Mesenchymal stem cell (in vitro differentiated cells and primary cell): Measurements from ENCODE around the gene LIMK1.

Experiments
- DNase-seq: peaks from one replicate; pipeline ENCODE4 v3.0.0-alpha.2; 2013
- H2AFZ ChIP-seq: one replicate; pipeline ENCODE4 v1.6.1; 2013; ENCODE audit warnings: low read depth, mild to moderate bottlenecking, control low read depth, inconsistent platforms, low read length, moderate library complexity
- H2AK5ac ChIP-seq: 2 replicates; pipeline ENCODE4 v1.6.1; 2013; ENCODE audit warnings: low read length, moderate library complexity, mild to moderate bottlenecking, inconsistent platforms; ENCODE audit not compliant: severe bottlenecking
- H2BK120ac ChIP-seq: one replicate; pipeline ENCODE4 v1.6.1; 2013; ENCODE audit warnings: low read depth, mild to moderate bottlenecking, inconsistent platforms, low read length, moderate library complexity
- H2BK12ac ChIP-seq, 2 experiments: one replicate each; pipeline ENCODE4 v1.6.1; 2013; ENCODE audit warnings: inconsistent platforms in 2 of 2, low read length in 2 of 2, mild to moderate bottlenecking in 2 of 2, moderate library complexity in 2 of 2, control low read depth in 1 of 2
- H2BK15ac ChIP-seq: one replicate; pipeline ENCODE4 v1.6.1; 2013; ENCODE audit warnings: mild to moderate bottlenecking, low read depth, inconsistent platforms; ENCODE audit not compliant: poor library complexity, severe bottlenecking
- H2BK5ac ChIP-seq: 2 replicates; pipeline ENCODE4 v1.6.1; 2013; ENCODE audit warnings: low read depth, mild to moderate bottlenecking, low read length, control low read depth, inconsistent platforms; ENCODE audit not compliant: poor library complexity, severe bottlenecking
- H3K14ac ChIP-seq, 2 experiments: one replicate each; pipeline ENCODE4 v1.6.1; 2013; ENCODE audit warnings: inconsistent platforms in 2 of 2, low read length in 2 of 2, control low read depth in 1 of 2, mild to moderate bottlenecking in 1 of 2, moderate library complexity in 1 of 2
- H3K18ac ChIP-seq, 2 experiments: one replicate each; pipeline ENCODE4 v1.6.1; 2013; ENCODE audit warnings: inconsistent platforms in 2 of 2, low read length in 2 of 2, control low read depth in 1 of 2, low read depth in 1 of 2, mild to moderate bottlenecking in 1 of 2
- H3K23ac ChIP-seq, 2 experiments: one replicate each; pipeline ENCODE4 v1.6.1; 2013; ENCODE audit warnings: inconsistent platforms in 2 of 2, low read length in 2 of 2, mild to moderate bottlenecking in 2 of 2, moderate library complexity in 2 of 2, control low read depth in 1 of 2
- H3K27ac ChIP-seq: 2 replicates; pipeline ENCODE4 v1.5.1; 2013; ENCODE audit warnings: mild to moderate bottlenecking, moderate library complexity, low read length, control low read depth, inconsistent platforms; ENCODE audit not compliant: poor library complexity, severe bottlenecking
- H3K27me3 ChIP-seq, 2 experiments: 2 replicates each; pipeline versions ENCODE4 v1.6.1 to v1.7.0; 2013; ENCODE audit warnings: low read length in 2 of 2, mild to moderate bottlenecking in 2 of 2, moderate library complexity in 2 of 2, control low read depth in 1 of 2, inconsistent platforms in 1 of 2; ENCODE audit not compliant: control insufficient read depth in 1 of 2, insufficient read depth in 1 of 2
- H3K36me3 ChIP-seq, 2 experiments: 2 replicates each; pipeline versions ENCODE4 v1.6.1 to v1.7.0; 2013; ENCODE audit warnings: low read length in 2 of 2, control low read depth in 1 of 2, inconsistent platforms in 1 of 2, low read depth in 1 of 2, mild to moderate bottlenecking in 1 of 2; ENCODE audit not compliant: insufficient read depth in 2 of 2, control insufficient read depth in 1 of 2
- H3K4ac ChIP-seq, 2 experiments: one replicate each; pipeline ENCODE4 v1.6.1; 2013; ENCODE audit warnings: inconsistent platforms in 2 of 2, low read length in 2 of 2, mild to moderate bottlenecking in 2 of 2, moderate library complexity in 2 of 2, control low read depth in 1 of 2, low read depth in 1 of 2
- H3K4me1 ChIP-seq: 2 replicates; pipeline ENCODE4 v1.6.1; 2013; ENCODE audit warnings: low read depth, low read length, control low read depth; ENCODE audit not compliant: control insufficient read depth, insufficient read depth
- H3K4me2 ChIP-seq: 2 replicates; pipeline ENCODE4 v1.6.1; 2013; ENCODE audit warnings: low read length, mild to moderate bottlenecking, inconsistent platforms; ENCODE audit not compliant: poor library complexity, severe bottlenecking
- H3K4me3 ChIP-seq, 2 experiments: 2 replicates each; pipeline versions ENCODE4 v1.5.1 to v1.7.0; 2013; ENCODE audit warnings: low read length in 2 of 2, mild to moderate bottlenecking in 2 of 2, control low read depth in 1 of 2, low read depth in 1 of 2; ENCODE audit not compliant: insufficient read depth in 1 of 2
- H3K79me1 ChIP-seq: replicated peaks from 2 replicates; pipeline ENCODE4 v1.6.1; 2013; ENCODE audit warnings: mild to moderate bottlenecking, control low read depth, low read length, inconsistent platforms; ENCODE audit not compliant: poor library complexity, severe bottlenecking
- H3K9ac ChIP-seq: 2 replicates; pipeline ENCODE4 v1.7.0; 2013; ENCODE audit warnings: mild to moderate bottlenecking, low read length, moderate library complexity
- H3K9me3 ChIP-seq: 2 replicates; pipeline ENCODE4 v1.7.0; 2013; ENCODE audit warnings: mild to moderate bottlenecking, low read length; ENCODE audit not compliant: control insufficient read depth
- H4K8ac ChIP-seq: one replicate; pipeline ENCODE4 v1.6.1; 2013; ENCODE audit warnings: inconsistent platforms, mild to moderate bottlenecking, low read length, moderate library complexity
- H4K91ac ChIP-seq: one replicate; pipeline ENCODE4 v1.6.1; 2013; ENCODE audit warnings: mild to moderate bottlenecking, low read length, inconsistent platforms
- WGBS: methylation state at CpG from one replicate; pipeline ENCODE4 v1.1.7; 2013; ENCODE audit warnings: mixed read lengths; 5-methylcytosine and 5-hydroxymethylcytosine counted together

The LIMK1 gene

GRCh38 chr7:74061840-74062539 lies 21.6 kb upstream of the LIMK1 start:
- peak overlapping the region; percentile 96 for H4K8ac ChIP-seq
- H2BK120ac ChIP-seq: peak overlapping the region; percentile 71
- no peaks in the 10 kb centered on the region for H3K79me1 ChIP-seq
- H3K14ac ChIP-seq: peak overlapping the region in 1 of 2 experiments; percentile 75
- peak overlapping the region; percentile 39 for H3K27ac ChIP-seq
- peak overlapping the region; percentile 11 to 93 for H2BK12ac ChIP-seq
- peak overlapping the region; percentile 17 for H3K4me2 ChIP-seq
- peak; percentile 93 for DNase-seq
- H2AFZ ChIP-seq: peak overlapping the region; percentile 46
- 56% methylated on average over 20 of the region's 20 CpGs for WGBS
- peak overlapping the region; percentile 95 for H3K9ac ChIP-seq
- peak overlapping the region in 1 of 2 experiments; percentile 65 for H3K4me3 ChIP-seq
- H3K9me3 ChIP-seq: no peaks in the 10 kb centered on the region
- H3K27me3 ChIP-seq: peaks cover 0 to 9% of the 10 kb centered on the region in 2 experiments
- H3K4me1 ChIP-seq: peaks cover 10% of the 10 kb centered on the region
- peak overlapping the region; percentile 5 for H2BK5ac ChIP-seq
- H2AK5ac ChIP-seq: peak overlapping the region; percentile 29
- no peak overlapping the region for H3K23ac ChIP-seq
- H3K4ac ChIP-seq: peak overlapping the region in 1 of 2 experiments; percentile 88
- H3K18ac ChIP-seq: peak overlapping the region; percentile 16 to 28
- peak overlapping the region; percentile 81 for H4K91ac ChIP-seq
- H3K36me3 ChIP-seq: peaks cover 0 to 13% of the 10 kb centered on the region in 2 experiments
- peak overlapping the region; percentile 83 for H2BK15ac ChIP-seq

- H3K4me1 ChIP-seq: peaks cover 10% of the 10 kb centered on the region
- no peak overlapping the region for H3K27ac ChIP-seq
- H3K9me3 ChIP-seq: no peaks in the 10 kb centered on the region
- no peaks in the 10 kb centered on the region for H3K79me1 ChIP-seq
- H2BK15ac ChIP-seq: no peak overlapping the region
- no peak overlapping the region for H3K4me2 ChIP-seq
- no peaks in the 10 kb centered on the region for H3K27me3 ChIP-seq
- no peak overlapping the region for H2AK5ac ChIP-seq
- no peak overlapping the region for H2BK120ac ChIP-seq
- no peak overlapping the region for H4K8ac ChIP-seq
- no peak for DNase-seq
- no peak overlapping the region for H3K4me3 ChIP-seq
- no peak overlapping the region for H2BK5ac ChIP-seq
- no peak overlapping the region for H3K18ac ChIP-seq
- no peak overlapping the region for H3K14ac ChIP-seq
- H3K36me3 ChIP-seq: peaks cover 0 to 13% of the 10 kb centered on the region in 2 experiments
- no peak overlapping the region for H3K4ac ChIP-seq
- no peak overlapping the region for H4K91ac ChIP-seq
- 94% methylated on average over 14 of the region's 14 CpGs for WGBS
- no peak overlapping the region for H2AFZ ChIP-seq
- H2BK12ac ChIP-seq: peak overlapping the region in 1 of 2 experiments; percentile 29
- no peak overlapping the region for H3K23ac ChIP-seq
- H3K9ac ChIP-seq: no peak overlapping the region
These were observed 20.4 kb upstream of the LIMK1 start for GRCh38 chr7:74063223-74063641.

- H4K91ac ChIP-seq: no peak overlapping the region
- H3K18ac ChIP-seq: no peak overlapping the region
- no peak overlapping the region for H2AK5ac ChIP-seq
- 95% methylated on average over 11 of the region's 12 CpGs for WGBS
- no peaks in the 10 kb centered on the region for H3K79me1 ChIP-seq
- H2BK12ac ChIP-seq: peak overlapping the region in 1 of 2 experiments; percentile 7
- H3K4me1 ChIP-seq: peaks cover 10% of the 10 kb centered on the region
- no peak overlapping the region for H2AFZ ChIP-seq
- no peak overlapping the region for H3K9ac ChIP-seq
- H2BK5ac ChIP-seq: no peak overlapping the region
- no peak overlapping the region for H3K4ac ChIP-seq
- H3K27ac ChIP-seq: no peak overlapping the region
- no peaks in the 10 kb centered on the region for H3K27me3 ChIP-seq
- no peak overlapping the region for H3K14ac ChIP-seq
- H3K4me2 ChIP-seq: no peak overlapping the region
- no peak overlapping the region for H2BK120ac ChIP-seq
- no peak for DNase-seq
- H4K8ac ChIP-seq: no peak overlapping the region
- H3K23ac ChIP-seq: no peak overlapping the region
- no peaks in the 10 kb centered on the region for H3K9me3 ChIP-seq
- no peak overlapping the region for H2BK15ac ChIP-seq
- peaks cover 0 to 11% of the 10 kb centered on the region in 2 experiments for H3K36me3 ChIP-seq
- no peak overlapping the region for H3K4me3 ChIP-seq
These were observed 20.0 kb upstream of the LIMK1 start for GRCh38 chr7:74063646-74064045.

- no peak overlapping the region for H3K23ac ChIP-seq
- H2BK15ac ChIP-seq: no peak overlapping the region
- H3K27me3 ChIP-seq: no peaks in the 10 kb centered on the region
- H3K4ac ChIP-seq: no peak overlapping the region
- no peak overlapping the region for H2AK5ac ChIP-seq
- H4K91ac ChIP-seq: no peak overlapping the region
- no peak overlapping the region for H2BK5ac ChIP-seq
- no peaks in the 10 kb centered on the region for H3K79me1 ChIP-seq
- no peak overlapping the region for H3K4me2 ChIP-seq
- peaks cover 0 to 5% of the 10 kb centered on the region in 2 experiments for H3K36me3 ChIP-seq
- no peak overlapping the region for H3K27ac ChIP-seq
- H4K8ac ChIP-seq: no peak overlapping the region
- H3K9me3 ChIP-seq: no peaks in the 10 kb centered on the region
- 93% methylated on average over 3 of the region's 4 CpGs for WGBS
- H2BK12ac ChIP-seq: no peak overlapping the region
- H2BK120ac ChIP-seq: no peak overlapping the region
- H3K4me1 ChIP-seq: peaks cover 9% of the 10 kb centered on the region
- no peak overlapping the region for H3K18ac ChIP-seq
- no peak overlapping the region for H3K9ac ChIP-seq
- H2AFZ ChIP-seq: no peak overlapping the region
- DNase-seq: no peak
- no peak overlapping the region for H3K14ac ChIP-seq
- no peak overlapping the region for H3K4me3 ChIP-seq
These were observed 18.9 kb upstream of the LIMK1 start for GRCh38 chr7:74064696-74065095.
